ENCODE results near the gene ADAM12. TPM values are rescaled to one million over a fixed set of nuclear protein-coding genes. Genes with fewer than 3 reads are reported as not detected.
A peak's percentile ranks its signal among the peaks of the same experiment; 100 is the strongest.

The ADAM12 gene
- total RNA-seq, 1 experiment from 2014 or later, result 16.8 TPM

DNA sequence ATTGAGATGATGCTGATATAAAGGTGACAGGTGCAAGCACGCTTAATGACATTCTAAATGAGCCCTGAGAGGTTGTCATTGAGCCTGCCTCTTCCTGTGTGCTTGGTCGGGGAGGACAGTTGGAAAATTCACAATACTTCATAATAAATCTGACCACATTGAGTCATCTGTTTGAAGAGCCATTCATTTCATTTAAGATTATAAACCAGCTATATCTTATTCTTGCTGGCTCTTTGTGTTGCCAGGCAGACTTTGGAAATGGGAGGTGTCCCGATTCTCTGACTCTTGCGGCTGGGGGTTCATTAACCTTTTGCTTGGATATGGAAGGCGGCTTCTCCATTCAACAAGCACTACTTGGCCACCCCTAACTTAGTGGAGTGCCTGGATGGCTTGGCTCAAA lies 293.7 kb downstream of the ADAM12 start:
- Histone ChIP-seq H3K27me3 (ENCODE audit: insufficient read depth, low read depth) (no peaks in the 10 kb centered on the region), H3K36me3 (ENCODE audit: low read depth) (no peaks in the 10 kb centered on the region), H3K4me1 (replicated peaks; ENCODE audit: insufficient read depth) (no peaks in the 10 kb centered on the region; the same call in 1 of the 2 replicates), H3F3A (ENCODE audit: insufficient read depth, low read depth) (peaks cover 4% of the 10 kb centered on the region; the same call in 1 of the 2 replicates), H3K9me2 (ENCODE audit: insufficient read depth) (no peaks in the 10 kb centered on the region), H4K20me1 (ENCODE audit: insufficient read depth) (no peaks in the 10 kb centered on the region), H3K9me3 (ENCODE audit: insufficient read depth, low read depth) (no peaks in the 10 kb centered on the region), H3K79me2 (ENCODE audit: low read depth) (no peaks in the 10 kb centered on the region), H3K4me2 (no peak overlapping the region), H3K4me3 (no peak overlapping the region), H2AFZ (no peak overlapping the region), H3K27ac (no peak overlapping the region)
- TF ChIP-seq EZH2 (IDR thresholded peaks at IDR 0.05; ENCODE audit: low read depth), result no peak
- TF ChIP-seq, protein P1, sequence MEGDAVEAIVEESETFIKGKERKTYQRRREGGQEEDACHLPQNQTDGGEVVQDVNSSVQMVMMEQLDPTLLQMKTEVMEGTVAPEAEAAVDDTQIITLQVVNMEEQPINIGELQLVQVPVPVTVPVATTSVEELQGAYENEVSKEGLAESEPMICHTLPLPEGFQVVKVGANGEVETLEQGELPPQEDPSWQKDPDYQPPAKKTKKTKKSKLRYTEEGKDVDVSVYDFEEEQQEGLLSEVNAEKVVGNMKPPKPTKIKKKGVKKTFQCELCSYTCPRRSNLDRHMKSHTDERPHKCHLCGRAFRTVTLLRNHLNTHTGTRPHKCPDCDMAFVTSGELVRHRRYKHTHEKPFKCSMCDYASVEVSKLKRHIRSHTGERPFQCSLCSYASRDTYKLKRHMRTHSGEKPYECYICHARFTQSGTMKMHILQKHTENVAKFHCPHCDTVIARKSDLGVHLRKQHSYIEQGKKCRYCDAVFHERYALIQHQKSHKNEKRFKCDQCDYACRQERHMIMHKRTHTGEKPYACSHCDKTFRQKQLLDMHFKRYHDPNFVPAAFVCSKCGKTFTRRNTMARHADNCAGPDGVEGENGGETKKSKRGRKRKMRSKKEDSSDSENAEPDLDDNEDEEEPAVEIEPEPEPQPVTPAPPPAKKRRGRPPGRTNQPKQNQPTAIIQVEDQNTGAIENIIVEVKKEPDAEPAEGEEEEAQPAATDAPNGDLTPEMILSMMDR (conservative IDR thresholded peaks at IDR 0.05), result no peak
- DNase-seq, result no peak
- ChIA-PET POLR2A (ENCODE audit: unreplicated experiment) (no interaction called here), CTCF (no interaction called here)
- intact Hi-C loops (cut with micrococcal nuclease; ENCODE audit: unreplicated experiment), result no loop called here
- BruUV-seq (replicated peaks), result no TSS peak

DNA sequence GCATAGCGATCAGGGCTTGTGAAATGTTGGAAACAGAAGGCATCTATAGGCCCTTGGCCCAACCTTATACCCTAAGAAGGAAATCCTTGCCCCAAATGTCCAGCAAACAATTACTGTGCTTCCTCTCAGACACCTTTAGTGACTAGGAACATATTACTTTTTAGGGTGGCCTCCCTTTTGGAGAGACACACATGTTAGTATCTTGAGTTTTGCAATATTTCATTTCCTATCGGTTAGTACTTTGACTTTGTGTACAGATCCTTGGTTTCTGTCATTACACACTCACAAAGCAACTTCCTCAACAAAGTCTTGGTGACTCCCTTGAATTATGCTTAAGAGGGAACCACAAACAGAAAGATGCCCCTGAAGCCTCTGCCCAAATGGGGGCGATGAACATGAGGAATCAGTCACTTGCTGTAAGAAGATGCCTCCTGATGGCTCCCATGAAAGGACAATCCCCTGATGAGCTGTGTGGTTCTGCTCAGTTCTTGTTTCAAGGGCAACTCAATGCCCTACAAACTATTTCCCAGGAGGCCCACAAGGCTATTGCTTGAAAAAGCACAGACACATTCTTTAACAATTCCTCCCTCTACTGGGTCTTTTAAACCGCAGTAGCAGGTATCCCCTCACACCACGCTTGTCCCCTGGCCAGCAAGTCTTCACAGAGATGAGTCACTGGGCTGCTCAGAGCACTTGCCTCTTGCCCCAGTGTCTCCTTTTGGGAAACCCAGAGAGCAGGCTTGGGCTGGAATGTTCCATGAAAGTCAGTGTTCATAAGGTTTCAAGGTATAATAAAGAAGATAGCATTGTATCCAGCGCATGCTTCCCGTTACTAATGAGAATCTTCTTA lies 295.7 kb downstream of the ADAM12 start:
- Histone ChIP-seq H3K4me1 (replicated peaks; ENCODE audit: insufficient read depth) (no peaks in the 10 kb centered on the region; the same call in 1 of the 2 replicates), H4K20me1 (ENCODE audit: insufficient read depth) (no peaks in the 10 kb centered on the region), H3K4me2 (no peak overlapping the region), H2AFZ (no peak overlapping the region), H3K27ac (no peak overlapping the region), H3K79me2 (ENCODE audit: low read depth) (no peaks in the 10 kb centered on the region), H3K36me3 (ENCODE audit: low read depth) (no peaks in the 10 kb centered on the region), H3K27me3 (ENCODE audit: insufficient read depth, low read depth) (no peaks in the 10 kb centered on the region), H3K9me3 (ENCODE audit: insufficient read depth, low read depth) (no peaks in the 10 kb centered on the region), H3K4me3 (no peak overlapping the region), H3F3A (ENCODE audit: insufficient read depth, low read depth) (peaks cover 4% of the 10 kb centered on the region; the same call in 1 of the 2 replicates), H3K9me2 (ENCODE audit: insufficient read depth) (no peaks in the 10 kb centered on the region)
- CTCF ChIA-PET, result no interaction called here
- intact Hi-C loops (cut with micrococcal nuclease; ENCODE audit: unreplicated experiment), result no loop called here
- BruUV-seq (replicated peaks), result no TSS peak
- POLR2A ChIA-PET (ENCODE audit: unreplicated experiment), result no interaction called here
- TF ChIP-seq EZH2 (IDR thresholded peaks at IDR 0.05; ENCODE audit: low read depth), result no peak
- TF ChIP-seq, protein P1 (conservative IDR thresholded peaks at IDR 0.05), result no peak
- no peak for DNase-seq

DNA sequence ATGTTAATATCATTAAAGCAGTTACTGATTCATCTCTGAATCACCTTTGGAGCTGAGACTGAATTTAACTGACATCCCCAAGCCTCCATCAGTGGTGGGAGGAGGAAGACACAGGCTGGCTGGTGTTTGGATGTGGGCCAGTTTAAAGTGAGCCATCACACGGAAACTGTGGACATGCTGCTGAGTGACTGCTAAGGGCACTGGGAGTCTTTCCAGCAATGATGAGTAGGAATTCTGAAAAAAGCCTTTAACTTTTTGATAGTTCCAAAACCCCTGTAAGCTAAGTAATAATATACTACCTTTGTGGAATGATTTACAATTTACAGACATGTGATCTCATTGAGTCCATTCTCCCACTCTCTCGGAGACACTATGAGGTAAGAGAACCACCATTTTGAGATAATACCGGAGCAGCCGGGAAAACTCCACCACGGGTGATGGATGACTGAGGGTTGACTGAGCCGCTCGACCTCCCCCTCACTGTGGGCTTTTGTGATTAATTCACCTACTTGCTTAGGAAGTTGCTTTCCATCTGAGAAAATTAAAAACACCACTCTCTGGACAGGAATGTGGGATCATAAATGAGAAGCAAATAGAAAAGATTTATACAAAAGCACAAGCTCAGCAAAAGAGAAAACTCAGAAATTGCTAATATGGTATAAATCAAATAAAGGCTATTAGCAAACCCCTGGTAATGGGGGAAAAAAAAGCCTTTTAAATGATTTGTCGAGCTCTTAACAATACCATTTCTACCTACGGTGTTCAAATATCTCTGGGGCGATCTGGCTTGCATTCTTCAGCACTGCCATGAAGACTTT lies 297.2 kb downstream of the ADAM12 start:
- DNase-seq, result peak; percentile 8 to 42
- H3K4me1 ChIP-seq (replicated peaks; ENCODE audit: insufficient read depth), result no peaks in the 10 kb centered on the region; the same call in 1 of the 2 replicates
- H3K9me3 ChIP-seq (ENCODE audit: insufficient read depth, low read depth), result no peaks in the 10 kb centered on the region
- no peaks in the 10 kb centered on the region for H3K36me3 ChIP-seq (ENCODE audit: low read depth)
- intact Hi-C loops (cut with micrococcal nuclease; ENCODE audit: unreplicated experiment), result no loop called here
- no peaks in the 10 kb centered on the region for H4K20me1 ChIP-seq (ENCODE audit: insufficient read depth)
- H3K27ac ChIP-seq, result peak overlapping the region; percentile 32; the same call in 1 of the 2 replicates
- no peak for TF ChIP-seq EZH2 (IDR thresholded peaks at IDR 0.05; ENCODE audit: low read depth)
- TF ChIP-seq, protein P1 (conservative IDR thresholded peaks at IDR 0.05), result no peak
- no peak overlapping the region for H2AFZ ChIP-seq
- POLR2A ChIA-PET (ENCODE audit: unreplicated experiment), result no interaction called here
- H3K4me2 ChIP-seq, result no peak overlapping the region
- H3K79me2 ChIP-seq (ENCODE audit: low read depth), result no peaks in the 10 kb centered on the region
- peaks cover 4% of the 10 kb centered on the region; the same call in 1 of the 2 replicates for H3F3A ChIP-seq (ENCODE audit: insufficient read depth, low read depth)
- no peak overlapping the region for H3K4me3 ChIP-seq
- CTCF ChIA-PET, result interaction anchor here (0.6 kb wide), 1 partner anchor 603 kb away, joined by 3 read pairs; no protein-coding TSS in a partner anchor
- no TSS peak for BruUV-seq (replicated peaks)
- no peaks in the 10 kb centered on the region for H3K9me2 ChIP-seq (ENCODE audit: insufficient read depth)
- no peaks in the 10 kb centered on the region for H3K27me3 ChIP-seq (ENCODE audit: insufficient read depth, low read depth)
